ENCODE data around the gene NFX1.
"Not testable (repeated sequence)": the region's sequence is repeated elsewhere in the genome, so short reads cannot be mapped to it uniquely, and the experiment has no call there.

The NFX1 gene

DNA sequence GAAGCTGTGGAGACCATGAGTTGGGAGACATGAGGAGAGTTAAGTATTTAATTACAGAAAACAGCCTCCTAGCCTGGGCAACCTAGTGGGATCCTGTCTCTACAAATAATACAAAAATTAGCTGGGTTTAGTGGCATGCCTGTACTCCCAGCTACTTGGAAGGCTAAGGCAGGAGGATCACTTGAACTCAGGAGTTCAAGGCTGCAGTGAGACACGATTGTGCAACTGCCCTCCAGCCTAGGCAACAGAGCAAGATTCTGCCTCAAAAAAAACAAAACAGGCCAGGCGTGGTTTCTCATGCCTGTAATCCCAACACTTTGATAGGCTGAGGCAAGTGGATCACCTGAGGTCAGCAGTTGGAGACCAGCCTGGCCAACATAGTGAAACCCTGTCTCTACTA is 59.4 kb downstream of the NFX1 start:
- Histone ChIP-seq H3K27ac (ENCODE audit: low read length) (no peak overlapping the region), H3K36me3 (ENCODE audit: control insufficient read depth, insufficient read depth, low read length) (peaks cover 2% of the 10 kb centered on the region; the same call in 1 of the 2 replicates), H3K4me3 (ENCODE audit: low read length) (no peak overlapping the region), H3K9me3 (ENCODE audit: control insufficient read depth, insufficient read depth, low read length) (no peaks in the 10 kb centered on the region), H3K4me1 (ENCODE audit: control insufficient read depth, insufficient read depth, low read length) (no peaks in the 10 kb centered on the region), H3K27me3 (ENCODE audit: control insufficient read depth, insufficient read depth, low read length) (no peaks in the 10 kb centered on the region)
- DNase-seq (ENCODE audit: low read depth, low spot score) = no peak
- no CpG with 5 or more reads among the region's 2 CpGs for WGBS (ENCODE audit: insufficient coverage, insufficient read length)

DNA sequence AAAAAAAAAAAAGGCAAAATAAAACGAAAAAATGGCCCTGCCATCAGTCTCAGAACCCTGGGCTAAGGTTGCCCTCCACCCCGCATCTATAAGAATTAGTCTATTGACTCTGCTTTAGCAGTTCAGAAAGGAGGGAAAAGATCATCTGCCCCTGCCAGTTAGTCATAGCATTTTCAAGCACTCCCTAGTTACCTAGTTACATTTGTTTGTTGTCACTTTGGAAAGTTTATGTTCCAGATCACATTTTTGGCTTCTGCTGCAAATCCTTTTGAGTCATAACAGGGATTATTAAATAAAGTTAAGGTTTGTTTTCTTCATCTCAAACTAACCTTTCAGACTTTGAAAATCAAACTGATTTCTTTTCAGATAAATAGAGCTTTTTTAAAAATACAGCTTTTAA is 60.0 kb downstream of the NFX1 start:
- H3K27me3 ChIP-seq (ENCODE audit: control insufficient read depth, insufficient read depth, low read length) = no peaks in the 10 kb centered on the region
- no peaks in the 10 kb centered on the region for H3K4me1 ChIP-seq (ENCODE audit: control insufficient read depth, insufficient read depth, low read length)
- H3K27ac ChIP-seq (ENCODE audit: low read length) = no peak overlapping the region
- H3K9me3 ChIP-seq (ENCODE audit: control insufficient read depth, insufficient read depth, low read length) = no peaks in the 10 kb centered on the region
- H3K36me3 ChIP-seq (ENCODE audit: control insufficient read depth, insufficient read depth, low read length) = peaks cover 2% of the 10 kb centered on the region; the same call in 1 of the 2 replicates
- DNase-seq (ENCODE audit: low read depth, low spot score) = no peak
- WGBS (ENCODE audit: insufficient coverage, insufficient read length) = no CpG with 5 or more reads among the region's 2 CpGs
- H3K4me3 ChIP-seq (ENCODE audit: low read length) = no peak overlapping the region

DNA sequence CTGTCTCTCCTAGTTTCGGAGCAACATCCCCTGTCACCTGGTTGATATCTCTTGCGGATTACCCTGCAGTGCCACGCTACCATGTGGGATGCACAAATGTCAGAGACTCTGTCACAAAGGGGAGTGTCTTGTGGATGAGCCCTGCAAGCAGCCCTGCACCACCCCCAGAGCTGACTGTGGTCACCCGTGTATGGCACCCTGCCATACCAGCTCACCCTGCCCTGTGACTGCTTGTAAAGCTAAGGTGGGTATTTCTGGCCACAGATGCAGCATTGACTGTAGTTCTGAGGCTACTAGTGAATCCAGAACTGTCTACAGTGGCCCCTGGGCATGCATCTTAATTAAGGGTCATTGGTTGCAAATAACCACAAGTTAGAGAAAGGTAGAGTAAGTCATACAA is 61.2 kb downstream of the NFX1 start:
- Histone ChIP-seq H3K9me3 (ENCODE audit: control insufficient read depth, insufficient read depth, low read length) (no peaks in the 10 kb centered on the region), H3K4me1 (ENCODE audit: control insufficient read depth, insufficient read depth, low read length) (no peaks in the 10 kb centered on the region), H3K27me3 (ENCODE audit: control insufficient read depth, insufficient read depth, low read length) (no peaks in the 10 kb centered on the region), H3K27ac (ENCODE audit: low read length) (no peak overlapping the region), H3K36me3 (ENCODE audit: control insufficient read depth, insufficient read depth, low read length) (no peaks in the 10 kb centered on the region), H3K4me3 (ENCODE audit: low read length) (no peak overlapping the region)
- WGBS (ENCODE audit: insufficient coverage, insufficient read length) = no CpG with 5 or more reads among the region's 4 CpGs
- no peak for DNase-seq (ENCODE audit: low read depth, low spot score)

DNA sequence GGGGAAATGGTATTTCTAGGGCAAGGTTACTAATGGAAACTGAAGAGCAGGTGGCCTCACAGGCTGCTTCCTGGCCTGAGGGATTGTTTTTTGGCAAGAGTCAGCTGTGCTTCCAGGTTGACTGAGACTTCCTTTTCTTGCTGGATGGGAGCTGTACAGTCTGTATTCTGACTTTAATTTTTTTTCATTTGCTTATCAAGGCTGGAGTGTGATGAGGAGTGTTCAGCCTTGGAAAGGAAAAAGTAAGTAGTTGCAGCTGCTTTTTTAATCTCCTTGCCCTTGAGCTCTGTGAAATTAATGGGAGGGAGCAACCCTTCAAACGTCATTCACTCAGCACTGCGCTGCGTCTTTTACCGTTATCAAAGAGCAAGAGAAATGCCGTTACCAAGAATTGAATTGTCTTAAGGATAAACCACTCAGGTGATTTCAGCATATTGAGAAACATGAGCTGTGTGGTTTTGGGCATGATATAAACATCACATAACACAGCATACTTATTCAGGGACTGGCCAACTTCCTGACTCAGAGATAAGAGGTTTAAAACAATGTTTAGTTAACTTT is 64.4 kb downstream of the NFX1 start:
- H3K27me3 ChIP-seq (ENCODE audit: control insufficient read depth, insufficient read depth, low read length) = no peaks in the 10 kb centered on the region
- no CpG with 5 or more reads among the region's 5 CpGs for WGBS (ENCODE audit: insufficient coverage, insufficient read length)
- H3K27ac ChIP-seq (ENCODE audit: low read length) = no peak overlapping the region
- DNase-seq (ENCODE audit: low read depth, low spot score) = no peak
- no peaks in the 10 kb centered on the region for H3K4me1 ChIP-seq (ENCODE audit: control insufficient read depth, insufficient read depth, low read length)
- no peak overlapping the region for H3K4me3 ChIP-seq (ENCODE audit: low read length)
- H3K36me3 ChIP-seq (ENCODE audit: control insufficient read depth, insufficient read depth, low read length) = no peaks in the 10 kb centered on the region
- H3K9me3 ChIP-seq (ENCODE audit: control insufficient read depth, insufficient read depth, low read length) = no peaks in the 10 kb centered on the region

DNA sequence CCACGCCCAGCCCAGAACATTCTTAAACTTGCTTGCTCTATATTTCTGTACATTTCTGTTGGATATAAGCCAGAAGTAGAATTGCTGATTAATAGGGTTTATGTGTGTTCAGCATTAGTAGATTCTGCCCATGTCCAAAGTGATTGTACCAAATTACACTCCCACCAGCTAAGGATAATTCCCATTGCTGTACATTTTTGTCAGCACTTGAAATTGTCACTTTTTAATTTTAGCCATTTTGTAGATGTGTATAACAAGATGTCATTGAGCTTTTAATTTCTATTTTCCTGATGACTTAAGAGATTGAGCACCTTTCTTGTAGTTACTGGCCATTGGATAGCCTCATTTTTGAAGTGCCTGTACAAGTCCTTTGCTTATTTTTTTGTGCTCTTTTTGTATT is 65.6 kb downstream of the NFX1 start:
- no peak for DNase-seq (ENCODE audit: low read depth, low spot score)
- H3K36me3 ChIP-seq (ENCODE audit: control insufficient read depth, insufficient read depth, low read length) = no peaks in the 10 kb centered on the region
- H3K27ac ChIP-seq (ENCODE audit: low read length) = no peak overlapping the region
- no peak overlapping the region for H3K4me3 ChIP-seq (ENCODE audit: low read length)
- H3K9me3 ChIP-seq (ENCODE audit: control insufficient read depth, insufficient read depth, low read length) = no peaks in the 10 kb centered on the region
- WGBS (ENCODE audit: insufficient coverage, insufficient read length) = no CpG with 5 or more reads among the region's 1 CpG
- H3K4me1 ChIP-seq (ENCODE audit: control insufficient read depth, insufficient read depth, low read length) = no peaks in the 10 kb centered on the region
- H3K27me3 ChIP-seq (ENCODE audit: control insufficient read depth, insufficient read depth, low read length) = no peaks in the 10 kb centered on the region

DNA sequence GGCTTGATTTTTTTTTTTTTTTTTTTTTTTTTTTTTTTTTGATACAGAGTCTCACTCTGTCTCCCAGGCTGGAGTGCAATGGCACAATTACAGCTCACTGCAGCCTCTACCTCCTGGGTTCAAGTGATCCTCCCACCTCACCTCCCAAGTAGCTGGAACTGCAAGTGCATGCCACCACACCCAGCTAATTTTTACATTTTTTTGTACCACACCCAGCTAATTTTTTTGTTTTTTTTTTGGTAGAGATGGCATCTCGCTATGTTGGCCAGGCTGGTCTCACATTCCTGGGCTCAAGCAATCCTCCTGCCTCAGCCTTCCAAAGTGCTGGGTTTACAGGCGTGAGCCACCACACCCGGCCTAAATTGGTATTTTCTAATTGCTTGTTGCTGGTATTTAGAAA is 68.3 kb downstream of the NFX1 start:
- DNase-seq (ENCODE audit: low read depth, low spot score); H3K4me3 ChIP-seq (ENCODE audit: low read length); H3K36me3 ChIP-seq (ENCODE audit: control insufficient read depth, insufficient read depth, low read length); H3K4me1 ChIP-seq (ENCODE audit: control insufficient read depth, insufficient read depth, low read length); H3K9me3 ChIP-seq (ENCODE audit: control insufficient read depth, insufficient read depth, low read length); H3K27me3 ChIP-seq (ENCODE audit: control insufficient read depth, insufficient read depth, low read length); H3K27ac ChIP-seq (ENCODE audit: low read length): not testable (repeated sequence)
- no CpG with 5 or more reads among the region's 3 CpGs for WGBS (ENCODE audit: insufficient coverage, insufficient read length)

DNA sequence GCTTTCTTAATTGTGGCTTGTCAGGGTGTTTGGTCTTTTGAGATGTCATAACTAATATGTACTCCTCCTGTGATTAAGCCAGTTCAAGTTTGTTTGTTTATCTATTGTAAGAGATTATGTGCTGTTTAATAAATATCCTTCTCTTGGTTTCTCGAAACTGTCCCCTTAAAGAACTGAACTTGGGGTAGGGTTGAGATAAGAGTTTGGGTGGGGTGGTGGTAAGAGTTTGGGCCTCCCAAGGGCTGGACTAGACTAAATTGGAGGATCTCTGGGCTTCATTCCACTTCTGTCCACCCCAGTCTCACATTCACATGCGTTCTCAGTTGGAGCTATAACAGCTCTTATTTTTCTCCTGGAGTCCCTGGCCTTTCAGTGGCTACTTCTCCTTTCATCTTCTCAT is 73.8 kb downstream of the NFX1 start:
- Histone ChIP-seq H3K9me3 (ENCODE audit: control insufficient read depth, insufficient read depth, low read length) (no peaks in the 10 kb centered on the region), H3K4me3 (ENCODE audit: low read length) (no peak overlapping the region), H3K27me3 (ENCODE audit: control insufficient read depth, insufficient read depth, low read length) (no peaks in the 10 kb centered on the region), H3K36me3 (ENCODE audit: control insufficient read depth, insufficient read depth, low read length) (no peaks in the 10 kb centered on the region; the same call in 1 of the 2 replicates), H3K27ac (ENCODE audit: low read length) (no peak overlapping the region), H3K4me1 (ENCODE audit: control insufficient read depth, insufficient read depth, low read length) (no peaks in the 10 kb centered on the region)
- no peak for DNase-seq (ENCODE audit: low read depth, low spot score)
- no CpG with 5 or more reads among the region's 2 CpGs for WGBS (ENCODE audit: insufficient coverage, insufficient read length)

DNA sequence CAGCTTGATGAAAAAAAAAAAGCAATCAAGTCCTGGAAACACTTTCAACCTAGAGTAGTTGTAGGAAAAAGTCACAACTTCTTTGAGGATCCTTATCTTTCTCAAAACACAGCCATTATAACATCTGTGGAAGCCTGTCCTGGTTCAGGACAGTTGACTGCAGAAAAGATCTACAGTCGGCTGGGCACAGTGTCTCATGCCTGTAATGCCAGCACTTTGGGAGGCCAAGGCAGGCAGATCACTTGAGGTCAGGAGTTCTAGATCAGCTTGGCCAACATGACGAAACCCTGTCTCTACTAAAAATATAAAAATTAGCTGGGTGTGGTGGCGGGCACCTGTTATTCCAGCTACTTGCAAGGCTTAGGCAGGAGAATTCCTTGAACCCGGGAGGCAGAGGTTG is 74.5 kb downstream of the NFX1 start:
- H3K27ac ChIP-seq (ENCODE audit: low read length); H3K27me3 ChIP-seq (ENCODE audit: control insufficient read depth, insufficient read depth, low read length); H3K4me3 ChIP-seq (ENCODE audit: low read length); H3K4me1 ChIP-seq (ENCODE audit: control insufficient read depth, insufficient read depth, low read length); H3K36me3 ChIP-seq (ENCODE audit: control insufficient read depth, insufficient read depth, low read length); H3K9me3 ChIP-seq (ENCODE audit: control insufficient read depth, insufficient read depth, low read length); DNase-seq (ENCODE audit: low read depth, low spot score): not testable (repeated sequence)
- no CpG with 5 or more reads among the region's 4 CpGs for WGBS (ENCODE audit: insufficient coverage, insufficient read length)

DNA sequence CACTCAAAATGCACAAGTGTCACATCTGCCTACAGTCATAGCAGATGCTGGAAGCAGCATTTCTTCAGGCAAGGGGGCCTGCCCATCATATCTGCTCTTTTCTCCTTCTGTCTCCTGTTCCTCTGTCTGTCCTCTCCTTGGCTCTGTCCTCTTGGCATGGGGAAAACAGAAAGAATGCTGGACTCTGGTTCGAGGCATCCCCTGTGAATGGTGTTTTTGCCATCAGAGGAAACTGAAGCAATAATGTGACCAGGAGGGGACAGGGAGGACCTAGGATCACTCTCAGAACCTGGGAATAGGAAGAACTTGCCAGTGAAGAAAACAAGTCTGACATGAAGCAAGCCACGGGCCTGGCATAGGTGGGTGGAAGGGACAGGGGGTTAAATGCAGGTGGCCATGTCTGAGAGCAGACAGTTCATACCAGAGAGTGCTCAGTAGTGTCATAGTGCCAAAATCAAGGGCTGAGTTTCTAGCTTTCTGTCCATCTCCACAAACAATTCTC is 76.7 kb downstream of the NFX1 start:
- WGBS (ENCODE audit: insufficient coverage, insufficient read length) = no CpG with 5 or more reads among the region's 2 CpGs
- H3K4me3 ChIP-seq (ENCODE audit: low read length) = no peak overlapping the region
- H3K4me1 ChIP-seq (ENCODE audit: control insufficient read depth, insufficient read depth, low read length) = no peaks in the 10 kb centered on the region
- H3K9me3 ChIP-seq (ENCODE audit: control insufficient read depth, insufficient read depth, low read length) = no peaks in the 10 kb centered on the region
- peaks cover 3% of the 10 kb centered on the region; the same call in 1 of the 2 replicates for H3K36me3 ChIP-seq (ENCODE audit: control insufficient read depth, insufficient read depth, low read length)
- DNase-seq (ENCODE audit: low read depth, low spot score) = no peak
- H3K27ac ChIP-seq (ENCODE audit: low read length) = no peak overlapping the region
- H3K27me3 ChIP-seq (ENCODE audit: control insufficient read depth, insufficient read depth, low read length) = no peaks in the 10 kb centered on the region

DNA sequence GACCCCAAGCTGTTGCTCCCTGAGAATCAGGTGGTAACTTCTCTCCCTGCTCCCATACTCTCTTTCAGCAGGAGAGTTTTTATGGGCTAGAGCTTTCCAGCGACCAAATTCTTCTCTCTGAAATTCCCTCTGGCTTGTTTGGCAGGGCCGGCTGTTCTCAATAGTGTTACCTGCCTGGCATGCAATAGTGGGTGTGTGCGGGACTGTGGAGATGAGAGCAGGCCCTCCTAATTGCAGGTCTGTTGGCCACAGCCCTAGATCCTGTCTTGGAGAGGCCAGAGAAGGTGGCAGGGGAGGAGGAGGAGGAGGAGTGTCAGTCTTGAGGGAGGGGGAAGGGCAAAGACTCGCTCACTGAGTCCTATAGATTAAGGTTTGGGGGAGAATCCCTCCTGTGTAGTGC is 82.6 kb downstream of the NFX1 start:
- Histone ChIP-seq H3K4me3 (ENCODE audit: low read length) (no peak overlapping the region), H3K4me1 (ENCODE audit: control insufficient read depth, insufficient read depth, low read length) (no peaks in the 10 kb centered on the region; the same call in 1 of the 2 replicates), H3K27ac (ENCODE audit: low read length) (no peak overlapping the region), H3K36me3 (ENCODE audit: control insufficient read depth, insufficient read depth, low read length) (0 out of 2 replicates have a peak, but pooled peaks cover 3% of the 10 kb centered on the region), H3K9me3 (ENCODE audit: control insufficient read depth, insufficient read depth, low read length) (no peaks in the 10 kb centered on the region), H3K27me3 (ENCODE audit: control insufficient read depth, insufficient read depth, low read length) (no peaks in the 10 kb centered on the region)
- no CpG with 5 or more reads among the region's 4 CpGs for WGBS (ENCODE audit: insufficient coverage, insufficient read length)
- no peak for DNase-seq (ENCODE audit: low read depth, low spot score)

DNA sequence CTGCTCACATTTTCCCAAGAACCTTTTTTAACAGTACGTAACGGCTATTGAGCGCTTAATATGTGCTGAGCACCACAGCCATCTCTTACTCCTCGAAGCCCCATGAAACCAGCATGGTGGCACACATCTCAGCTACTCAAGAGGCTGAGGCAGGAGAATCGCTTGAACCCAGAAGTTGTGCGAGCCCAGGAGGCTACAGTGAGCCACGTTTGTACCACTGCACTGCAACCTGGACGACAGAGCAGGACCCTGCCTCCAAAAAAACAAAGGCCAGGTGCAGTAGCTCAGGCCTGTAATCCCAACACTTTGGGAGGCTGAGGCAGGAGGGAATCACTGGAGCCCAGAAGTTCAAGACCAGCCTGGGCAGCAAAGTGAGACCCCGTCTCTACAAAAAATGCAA is 83.9 kb downstream of the NFX1 start:
- Histone ChIP-seq H3K4me3 (ENCODE audit: low read length) (no peak overlapping the region), H3K9me3 (ENCODE audit: control insufficient read depth, insufficient read depth, low read length) (no peaks in the 10 kb centered on the region), H3K4me1 (ENCODE audit: control insufficient read depth, insufficient read depth, low read length) (no peaks in the 10 kb centered on the region; the same call in 1 of the 2 replicates), H3K36me3 (ENCODE audit: control insufficient read depth, insufficient read depth, low read length) (0 out of 2 replicates have a peak, but pooled peaks cover 3% of the 10 kb centered on the region), H3K27ac (ENCODE audit: low read length) (no peak overlapping the region), H3K27me3 (ENCODE audit: control insufficient read depth, insufficient read depth, low read length) (no peaks in the 10 kb centered on the region)
- no peak for DNase-seq (ENCODE audit: low read depth, low spot score)
- no CpG with 5 or more reads among the region's 9 CpGs for WGBS (ENCODE audit: insufficient coverage, insufficient read length)

All from iPS DF 6.9 (cell line).